Activated B cell treated with CpG ODN at 0.5 μM for 24 hours (primary cell): ENCODE measurements around the gene CC2D2B. TPM values are rescaled to one million over a fixed set of nuclear protein-coding genes. Genes with fewer than 3 reads are reported as not detected.
"Not testable (repeated sequence)": the region's sequence is repeated elsewhere in the genome, so short reads cannot be mapped to it uniquely, and the experiment has no call there.

Experiments used
- ATAC-seq: fragments of 200-7000 bp; cut with Tn5 transposase; one replicate; pipeline ENCODE4 v1.10.0; 2021; ENCODE audit warnings: low read depth, mild to moderate bottlenecking, moderate library complexity
- CTCF ChIA-PET: fragments of 350-600 bp; sonication (Branson Sonifier 250); formaldehyde crosslinking; loops from one replicate; lab custom pipeline; 2021; ENCODE audit warnings: antibody characterized with exemption; lab: Charles Lee
- POLR2A ChIA-PET: fragments of 350-600 bp; sonication (Branson Sonifier 250); formaldehyde crosslinking; loops from one replicate; lab custom pipeline; 2021; ENCODE audit warnings: antibody characterized with exemption; lab: Charles Lee
- DNase-seq: peaks from one replicate; pipeline ENCODE4 v3.0.0; 2022
- H3K27ac Mint-ChIP-seq: one replicate; pipeline ENCODE4 v1.8.0; 2020; ENCODE audit warnings: mixed read lengths
- H3K27me3 Mint-ChIP-seq: one replicate; pipeline ENCODE4 v1.8.0; 2021; ENCODE audit warnings: mixed read lengths
- H3K36me3 Mint-ChIP-seq: one replicate; pipeline ENCODE4 v1.8.0; 2021; ENCODE audit warnings: low read depth, mixed read lengths
- H3K4me1 Mint-ChIP-seq: one replicate; pipeline ENCODE4 v1.8.0; 2021; ENCODE audit warnings: mixed read lengths
- H3K4me3 Mint-ChIP-seq: one replicate; pipeline ENCODE4 v1.8.0; 2020; ENCODE audit warnings: mild to moderate bottlenecking, mixed read lengths
- H3K9me3 Mint-ChIP-seq: one replicate; pipeline ENCODE4 v1.8.0; 2020; ENCODE audit warnings: mixed read lengths
- intact Hi-C: fragments of 100-400 bp; cut with micrococcal nuclease; formaldehyde crosslinking; loops from one replicate; pipeline ENCODE4 v1.15.1; 2024
- total RNA-seq: library from RNA; stranded (reverse); gene quantifications from 2 replicates; pipeline ENCODE4 v1.2.3, GENCODE V29; 2022
- TF ChIP-seq, protein P1 (sequence below): fragments of 200-600 bp; IDR thresholded peaks from one replicate; pipeline ENCODE4 v1.8.0; 2022; ENCODE audit warnings: antibody characterized with exemption, mild to moderate bottlenecking

Gene CC2D2B
- total RNA-seq, 1 donor from 2014 or later, result 2.0 TPM

DNA sequence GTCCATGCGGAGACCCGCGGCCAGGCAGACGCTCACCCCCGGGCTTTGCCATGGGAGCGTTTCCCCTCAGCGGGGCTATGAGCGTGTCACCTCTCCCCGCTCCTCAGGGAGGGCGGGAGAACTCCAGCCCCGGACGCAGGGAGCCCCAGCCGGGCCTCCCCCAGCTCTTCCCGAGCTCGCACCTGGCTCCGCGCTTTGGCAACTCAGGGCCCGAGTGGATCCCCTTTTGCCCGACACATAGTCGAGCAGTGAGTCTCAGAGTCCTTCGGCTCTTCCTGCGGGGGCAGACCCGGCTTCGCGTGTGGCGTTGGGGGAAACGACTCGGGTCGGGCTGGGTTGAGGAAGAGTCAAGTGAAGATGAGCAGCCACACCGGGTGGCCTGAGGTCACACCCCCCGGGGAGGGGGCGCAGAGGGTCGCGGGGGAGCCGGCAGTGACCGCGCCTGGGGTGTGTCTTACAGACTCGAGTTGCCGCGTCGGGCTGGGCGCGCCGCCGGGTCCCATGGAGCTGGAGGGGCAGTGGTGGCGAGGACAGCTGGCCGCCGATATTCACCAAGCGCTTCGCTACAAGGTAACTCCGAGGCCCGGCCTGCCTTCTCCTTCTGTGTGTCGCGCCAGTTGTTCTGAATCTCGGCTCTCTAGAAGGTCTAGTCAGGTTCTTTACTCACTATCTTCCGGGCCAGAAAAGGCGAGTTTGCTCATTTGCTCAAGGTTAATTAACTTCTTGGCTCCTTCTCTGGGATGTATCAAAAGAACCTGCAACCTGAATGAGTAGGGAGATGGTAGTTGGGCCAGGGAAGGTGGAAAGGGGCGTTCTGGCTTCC is 136.3 kb downstream of the CC2D2B start:
- H3K27me3 Mint-ChIP-seq, result no peaks in the 10 kb centered on the region
- peak overlapping the region; percentile 80 for H3K27ac Mint-ChIP-seq
- TF ChIP-seq, protein P1, sequence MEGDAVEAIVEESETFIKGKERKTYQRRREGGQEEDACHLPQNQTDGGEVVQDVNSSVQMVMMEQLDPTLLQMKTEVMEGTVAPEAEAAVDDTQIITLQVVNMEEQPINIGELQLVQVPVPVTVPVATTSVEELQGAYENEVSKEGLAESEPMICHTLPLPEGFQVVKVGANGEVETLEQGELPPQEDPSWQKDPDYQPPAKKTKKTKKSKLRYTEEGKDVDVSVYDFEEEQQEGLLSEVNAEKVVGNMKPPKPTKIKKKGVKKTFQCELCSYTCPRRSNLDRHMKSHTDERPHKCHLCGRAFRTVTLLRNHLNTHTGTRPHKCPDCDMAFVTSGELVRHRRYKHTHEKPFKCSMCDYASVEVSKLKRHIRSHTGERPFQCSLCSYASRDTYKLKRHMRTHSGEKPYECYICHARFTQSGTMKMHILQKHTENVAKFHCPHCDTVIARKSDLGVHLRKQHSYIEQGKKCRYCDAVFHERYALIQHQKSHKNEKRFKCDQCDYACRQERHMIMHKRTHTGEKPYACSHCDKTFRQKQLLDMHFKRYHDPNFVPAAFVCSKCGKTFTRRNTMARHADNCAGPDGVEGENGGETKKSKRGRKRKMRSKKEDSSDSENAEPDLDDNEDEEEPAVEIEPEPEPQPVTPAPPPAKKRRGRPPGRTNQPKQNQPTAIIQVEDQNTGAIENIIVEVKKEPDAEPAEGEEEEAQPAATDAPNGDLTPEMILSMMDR, result no peak
- ChIA-PET CTCF (no interaction called here), POLR2A (interaction anchor here (0.6 to 2.4 kb wide), 5 partner anchors 11 to 1680 kb away, joined by 3 to 22 read pairs (median 5); partner anchors contain the start of gene ZNF518A)
- intact Hi-C loops, result loop anchor here (1.0 to 10.0 kb wide), 10 partner anchors 7 to 749 kb away; partner anchors contain the start of genes ALDH18A1, CC2D2B, PDLIM1 and SORBS1
- no peaks in the 10 kb centered on the region for H3K9me3 Mint-ChIP-seq
- ATAC-seq, result peak; percentile 40
- peaks cover 33% of the 10 kb centered on the region for H3K36me3 Mint-ChIP-seq
- peak overlapping the region; percentile 93 for H3K4me3 Mint-ChIP-seq
- DNase-seq, result no peak
- H3K4me1 Mint-ChIP-seq, result peaks cover 47% of the 10 kb centered on the region

DNA sequence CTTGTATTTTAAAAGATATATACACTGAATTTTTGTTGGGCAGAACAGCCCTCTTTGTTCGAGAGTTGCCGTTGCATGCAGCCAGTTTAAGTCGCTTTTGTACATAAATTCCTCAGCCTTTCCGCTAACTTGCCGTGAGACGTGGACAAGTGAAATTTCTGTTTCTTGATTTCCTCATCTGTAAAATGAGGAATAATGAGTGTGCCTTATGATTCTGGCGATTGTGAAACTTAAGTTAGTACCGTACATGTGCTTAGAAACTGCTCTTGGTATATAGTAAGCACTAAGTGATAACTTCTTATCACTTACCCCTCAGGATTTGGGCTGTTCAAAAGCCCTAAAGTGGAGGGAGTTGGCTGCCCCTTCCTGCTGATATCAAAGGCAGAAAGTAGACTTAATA is 137.0 kb downstream of the CC2D2B start:
- ChIA-PET POLR2A (interaction anchor here (1.2 to 2.4 kb wide), 3 partner anchors 10 to 86 kb away, joined by 5 to 22 read pairs (median 12); partner anchors contain the start of gene ZNF518A), CTCF (no interaction called here)
- H3K27ac Mint-ChIP-seq, result peak overlapping the region; percentile 80
- peaks cover 36% of the 10 kb centered on the region for H3K36me3 Mint-ChIP-seq
- intact Hi-C loops, result loop anchor here (5.0 to 10.0 kb wide), 5 partner anchors 137 to 750 kb away; partner anchors contain the start of genes ALDH18A1, CC2D2B, PDLIM1 and TCTN3
- TF ChIP-seq, protein P1, result no peak
- H3K9me3 Mint-ChIP-seq, result no peaks in the 10 kb centered on the region
- H3K27me3 Mint-ChIP-seq, result no peaks in the 10 kb centered on the region
- H3K4me3 Mint-ChIP-seq, result peak overlapping the region; percentile 93
- peaks cover 53% of the 10 kb centered on the region for H3K4me1 Mint-ChIP-seq
- DNase-seq (no peak), ATAC-seq (no peak)

DNA sequence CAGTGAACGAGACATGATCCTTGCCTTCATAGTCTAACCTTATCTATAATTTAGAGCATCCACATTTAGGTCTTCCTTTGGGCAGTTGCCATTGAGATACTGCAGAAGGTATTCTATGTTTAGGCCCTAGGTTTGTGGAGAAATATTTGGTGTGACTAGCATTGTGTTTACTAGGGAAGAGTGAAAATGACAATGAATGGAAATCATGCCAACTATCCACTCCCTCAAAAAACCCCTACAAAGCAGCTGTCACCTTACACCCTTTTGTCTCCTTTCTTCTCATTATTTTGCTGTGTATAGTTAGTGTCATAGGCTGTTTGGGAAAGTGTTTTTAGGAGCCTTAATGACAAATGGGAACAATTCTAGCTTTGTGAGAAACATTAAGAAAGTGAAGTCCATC is 138.8 kb downstream of the CC2D2B start:
- DNase-seq (no peak), ATAC-seq (no peak)
- Mint-ChIP-seq H3K36me3 (peaks cover 45% of the 10 kb centered on the region), H3K4me3 (no peak overlapping the region), H3K4me1 (peaks cover 54% of the 10 kb centered on the region), H3K9me3 (no peaks in the 10 kb centered on the region), H3K27ac (no peak overlapping the region), H3K27me3 (no peaks in the 10 kb centered on the region)
- TF ChIP-seq, protein P1, result no peak
- ChIA-PET POLR2A (interaction anchor here (0.6 kb wide), 1 partner anchor 11 kb away, joined by 3 read pairs; no protein-coding TSS in a partner anchor), CTCF (interaction anchor here (1.1 kb wide), 1 partner anchor 246 kb away, joined by 5 read pairs; no protein-coding TSS in a partner anchor)
- intact Hi-C loops, result loop anchor here (10.0 kb wide), 3 partner anchors 248 to 752 kb away; partner anchors contain the start of genes ALDH18A1 and PDLIM1

DNA sequence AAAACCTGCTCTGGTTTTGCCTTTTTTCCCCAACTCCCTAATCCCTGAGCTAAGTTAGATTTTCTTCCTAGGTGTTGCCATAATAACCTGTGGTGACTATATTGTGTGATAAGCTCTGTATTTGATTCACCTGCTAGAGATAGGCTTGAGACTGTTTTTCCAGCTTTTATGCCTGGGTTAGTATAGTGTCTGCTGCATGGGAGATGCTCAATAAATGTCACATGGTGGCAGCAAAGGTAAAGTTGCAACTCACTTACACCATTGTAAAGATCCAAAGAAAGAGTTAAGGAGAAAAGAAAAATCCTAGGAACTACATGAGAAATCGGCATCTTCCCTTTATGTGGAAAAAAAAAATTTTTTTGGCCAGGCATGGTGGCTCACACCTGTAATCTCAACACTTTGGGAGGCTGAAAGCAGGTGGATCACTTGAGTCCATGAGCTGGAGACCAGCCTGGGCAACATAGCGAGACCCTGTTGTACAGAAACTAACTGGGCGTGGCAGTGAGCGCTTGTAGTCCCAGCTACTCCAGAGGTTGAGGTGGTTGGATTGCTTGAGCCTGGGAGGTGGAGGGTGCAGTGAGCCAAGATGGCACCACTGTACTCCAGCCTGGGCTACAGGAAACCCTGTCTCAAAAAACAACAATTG is 139.4 kb downstream of the CC2D2B start:
- ChIA-PET CTCF (interaction anchor here (1.1 kb wide), 1 partner anchor 246 kb away, joined by 5 read pairs; no protein-coding TSS in a partner anchor), POLR2A (interaction anchor here (0.6 to 1.1 kb wide), 2 partner anchors 10 to 83 kb away, joined by 3 read pairs; no protein-coding TSS in a partner anchor)
- no peaks in the 10 kb centered on the region for H3K9me3 Mint-ChIP-seq
- no peak for ATAC-seq
- H3K36me3 Mint-ChIP-seq, result peaks cover 51% of the 10 kb centered on the region
- H3K27ac Mint-ChIP-seq, result no peak overlapping the region
- no peaks in the 10 kb centered on the region for H3K27me3 Mint-ChIP-seq
- H3K4me1 Mint-ChIP-seq, result peaks cover 54% of the 10 kb centered on the region
- no peak for DNase-seq
- no peak overlapping the region for H3K4me3 Mint-ChIP-seq
- TF ChIP-seq, protein P1, result no peak
- intact Hi-C loops, result loop anchor here (10.0 kb wide), 3 partner anchors 248 to 752 kb away; partner anchors contain the start of genes ALDH18A1 and PDLIM1

DNA sequence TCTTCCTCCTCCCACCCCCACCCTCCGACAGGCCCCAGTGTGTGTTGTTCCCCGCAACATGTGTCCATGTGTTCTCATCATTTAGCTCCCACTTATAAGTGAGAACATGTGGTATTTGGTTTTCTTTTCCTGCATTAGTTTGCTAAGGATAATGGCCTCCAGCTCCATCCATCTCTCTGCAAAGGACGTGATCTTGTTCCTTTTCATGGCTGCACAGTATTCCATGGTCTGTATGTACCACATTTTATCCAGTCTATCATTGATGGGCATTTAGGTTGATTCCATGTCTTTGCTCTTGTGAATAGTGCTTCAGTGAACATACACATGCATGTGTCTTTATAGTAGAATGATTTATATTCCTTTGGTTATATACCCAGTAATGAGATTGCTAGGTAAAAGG is 140.2 kb downstream of the CC2D2B start:
- H3K4me3 Mint-ChIP-seq, DNase-seq, H3K9me3 Mint-ChIP-seq, CTCF ChIA-PET, H3K27me3 Mint-ChIP-seq, H3K27ac Mint-ChIP-seq, ATAC-seq: not testable (repeated sequence)
- peaks cover 49% of the 10 kb centered on the region for H3K4me1 Mint-ChIP-seq
- POLR2A ChIA-PET, result interaction anchor here (1.1 kb wide), 1 partner anchor 82 kb away, joined by 3 read pairs; no protein-coding TSS in a partner anchor
- peaks cover 57% of the 10 kb centered on the region for H3K36me3 Mint-ChIP-seq
- intact Hi-C loops, result loop anchor here (10.0 kb wide), 3 partner anchors 247 to 753 kb away; partner anchors contain the start of genes ALDH18A1 and PDLIM1
